ENCODE measurements around the gene NAP1L4. TPM values are rescaled to one million over a fixed set of nuclear protein-coding genes. Genes with fewer than 3 reads are reported as not detected.

The NAP1L4 gene
- polyA plus RNA-seq, 1 donor from 2014 or later = 199 TPM

DNA sequence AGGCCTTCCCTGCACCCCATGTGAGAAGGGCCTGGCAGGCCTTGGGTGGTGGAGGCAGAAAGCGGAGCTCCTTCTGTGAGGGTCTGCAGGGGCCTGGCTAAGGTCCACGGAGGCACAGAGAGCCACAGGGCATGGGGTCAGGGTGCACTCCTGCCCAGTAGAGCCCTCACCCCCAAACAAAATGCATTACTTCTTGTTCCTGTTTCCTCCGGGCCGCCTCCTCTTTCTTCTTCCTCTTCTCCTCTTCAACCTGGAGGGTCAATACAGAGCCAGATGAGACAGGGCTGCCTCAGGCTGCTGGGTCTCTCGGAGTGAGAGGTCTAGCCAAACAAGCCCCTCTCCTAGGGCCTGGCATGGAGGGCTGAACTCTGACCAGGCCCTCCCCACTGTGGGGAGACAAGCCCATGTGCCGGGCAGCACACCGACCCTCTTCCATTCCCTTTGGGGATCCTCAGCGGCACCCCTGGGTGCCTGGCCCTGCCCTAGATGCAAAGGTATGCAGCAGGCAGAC, 10.3 kb upstream of the NAP1L4 start:
- H3K27me3 ChIP-seq (ENCODE audit: insufficient read depth, low read depth, low read length) = no peaks in the 10 kb centered on the region
- H3K36me3 ChIP-seq (ENCODE audit: insufficient read depth, low read length) = no peaks in the 10 kb centered on the region
- H3F3A ChIP-seq (ENCODE audit: insufficient read depth, low read length, poor library complexity, severe bottlenecking) = no peaks in the 10 kb centered on the region
- H2AFZ ChIP-seq (ENCODE audit: low read depth, low read length) = no peak overlapping the region
- no peak overlapping the region for H3K4me3 ChIP-seq (ENCODE audit: low read length)
- H3K9me3 ChIP-seq (ENCODE audit: low read length) = no peaks in the 10 kb centered on the region
- H3K4me2 ChIP-seq (ENCODE audit: low read length) = no peak overlapping the region
- TF ChIP-seq, protein P1, sequence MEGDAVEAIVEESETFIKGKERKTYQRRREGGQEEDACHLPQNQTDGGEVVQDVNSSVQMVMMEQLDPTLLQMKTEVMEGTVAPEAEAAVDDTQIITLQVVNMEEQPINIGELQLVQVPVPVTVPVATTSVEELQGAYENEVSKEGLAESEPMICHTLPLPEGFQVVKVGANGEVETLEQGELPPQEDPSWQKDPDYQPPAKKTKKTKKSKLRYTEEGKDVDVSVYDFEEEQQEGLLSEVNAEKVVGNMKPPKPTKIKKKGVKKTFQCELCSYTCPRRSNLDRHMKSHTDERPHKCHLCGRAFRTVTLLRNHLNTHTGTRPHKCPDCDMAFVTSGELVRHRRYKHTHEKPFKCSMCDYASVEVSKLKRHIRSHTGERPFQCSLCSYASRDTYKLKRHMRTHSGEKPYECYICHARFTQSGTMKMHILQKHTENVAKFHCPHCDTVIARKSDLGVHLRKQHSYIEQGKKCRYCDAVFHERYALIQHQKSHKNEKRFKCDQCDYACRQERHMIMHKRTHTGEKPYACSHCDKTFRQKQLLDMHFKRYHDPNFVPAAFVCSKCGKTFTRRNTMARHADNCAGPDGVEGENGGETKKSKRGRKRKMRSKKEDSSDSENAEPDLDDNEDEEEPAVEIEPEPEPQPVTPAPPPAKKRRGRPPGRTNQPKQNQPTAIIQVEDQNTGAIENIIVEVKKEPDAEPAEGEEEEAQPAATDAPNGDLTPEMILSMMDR (IDR thresholded peaks at IDR 0.05; ENCODE audit: poor library complexity, severe bottlenecking) = no peak
- no peak for TF ChIP-seq EP300 (conservative IDR thresholded peaks at IDR 0.05; ENCODE audit: poor library complexity, severe bottlenecking)
- no peak for TF ChIP-seq RAD21 (conservative IDR thresholded peaks at IDR 0.05)
- TF ChIP-seq MXI1 (conservative IDR thresholded peaks at IDR 0.05; ENCODE audit: poor library complexity, severe bottlenecking) = no peak
- TF ChIP-seq TAF1 (IDR thresholded peaks at IDR 0.05; ENCODE audit: low read depth) = no peak
- no peak for TF ChIP-seq EZH2 (IDR thresholded peaks at IDR 0.05; ENCODE audit: borderline replicate concordance, insufficient read depth, low read length, poor library complexity, severe bottlenecking)
- TF ChIP-seq POLR2AphosphoS5 (IDR thresholded peaks at IDR 0.05) = no peak
- TF ChIP-seq, protein P2, sequence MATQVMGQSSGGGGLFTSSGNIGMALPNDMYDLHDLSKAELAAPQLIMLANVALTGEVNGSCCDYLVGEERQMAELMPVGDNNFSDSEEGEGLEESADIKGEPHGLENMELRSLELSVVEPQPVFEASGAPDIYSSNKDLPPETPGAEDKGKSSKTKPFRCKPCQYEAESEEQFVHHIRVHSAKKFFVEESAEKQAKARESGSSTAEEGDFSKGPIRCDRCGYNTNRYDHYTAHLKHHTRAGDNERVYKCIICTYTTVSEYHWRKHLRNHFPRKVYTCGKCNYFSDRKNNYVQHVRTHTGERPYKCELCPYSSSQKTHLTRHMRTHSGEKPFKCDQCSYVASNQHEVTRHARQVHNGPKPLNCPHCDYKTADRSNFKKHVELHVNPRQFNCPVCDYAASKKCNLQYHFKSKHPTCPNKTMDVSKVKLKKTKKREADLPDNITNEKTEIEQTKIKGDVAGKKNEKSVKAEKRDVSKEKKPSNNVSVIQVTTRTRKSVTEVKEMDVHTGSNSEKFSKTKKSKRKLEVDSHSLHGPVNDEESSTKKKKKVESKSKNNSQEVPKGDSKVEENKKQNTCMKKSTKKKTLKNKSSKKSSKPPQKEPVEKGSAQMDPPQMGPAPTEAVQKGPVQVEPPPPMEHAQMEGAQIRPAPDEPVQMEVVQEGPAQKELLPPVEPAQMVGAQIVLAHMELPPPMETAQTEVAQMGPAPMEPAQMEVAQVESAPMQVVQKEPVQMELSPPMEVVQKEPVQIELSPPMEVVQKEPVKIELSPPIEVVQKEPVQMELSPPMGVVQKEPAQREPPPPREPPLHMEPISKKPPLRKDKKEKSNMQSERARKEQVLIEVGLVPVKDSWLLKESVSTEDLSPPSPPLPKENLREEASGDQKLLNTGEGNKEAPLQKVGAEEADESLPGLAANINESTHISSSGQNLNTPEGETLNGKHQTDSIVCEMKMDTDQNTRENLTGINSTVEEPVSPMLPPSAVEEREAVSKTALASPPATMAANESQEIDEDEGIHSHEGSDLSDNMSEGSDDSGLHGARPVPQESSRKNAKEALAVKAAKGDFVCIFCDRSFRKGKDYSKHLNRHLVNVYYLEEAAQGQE (IDR thresholded peaks at IDR 0.05; ENCODE audit: borderline replicate concordance) = no peak
- TF ChIP-seq SMC3 (conservative IDR thresholded peaks at IDR 0.05; ENCODE audit: poor library complexity) = no peak
- H3K79me2 ChIP-seq (replicated peaks; ENCODE audit: insufficient read depth, low read length) = no peaks in the 10 kb centered on the region
- H3K9me2 ChIP-seq (ENCODE audit: insufficient read depth, low read length) = no peaks in the 10 kb centered on the region
- no peak overlapping the region for H3K27ac ChIP-seq (ENCODE audit: low read length)
- H4K20me1 ChIP-seq (ENCODE audit: insufficient read depth) = no peaks in the 10 kb centered on the region
- no peak overlapping the region for H3K9ac ChIP-seq (ENCODE audit: low read length)

DNA sequence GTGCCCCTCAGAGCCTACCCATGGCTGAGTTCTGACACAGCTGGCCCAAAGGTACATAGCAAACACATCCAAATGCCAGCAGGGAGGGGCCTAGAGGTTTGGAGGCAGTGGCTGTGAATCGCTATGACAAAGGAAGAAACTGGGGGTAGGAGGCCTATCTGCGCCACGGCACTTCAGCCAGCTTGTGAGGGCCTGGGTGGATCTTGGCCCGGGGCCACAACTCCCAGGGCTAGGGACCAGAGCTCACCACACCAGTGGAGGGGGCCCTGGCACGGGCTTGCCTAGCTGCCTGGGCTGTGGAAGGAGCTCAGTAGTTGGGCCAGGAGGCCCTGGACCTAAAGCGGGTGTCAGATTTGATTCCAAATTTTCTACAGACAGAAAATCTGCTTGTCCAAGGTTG, 9.4 kb upstream of the NAP1L4 start:
- H3K4me2 ChIP-seq (ENCODE audit: low read length) = no peak overlapping the region
- no peaks in the 10 kb centered on the region for H4K20me1 ChIP-seq (ENCODE audit: insufficient read depth)
- H3K27ac ChIP-seq (ENCODE audit: low read length) = no peak overlapping the region
- no peaks in the 10 kb centered on the region for H3K27me3 ChIP-seq (ENCODE audit: insufficient read depth, low read depth, low read length)
- TF ChIP-seq, protein P1 (IDR thresholded peaks at IDR 0.05; ENCODE audit: poor library complexity, severe bottlenecking) = no peak
- no peak for TF ChIP-seq SMC3 (conservative IDR thresholded peaks at IDR 0.05; ENCODE audit: poor library complexity)
- H2AFZ ChIP-seq (ENCODE audit: low read depth, low read length) = no peak overlapping the region
- H3K9me3 ChIP-seq (ENCODE audit: low read length) = no peaks in the 10 kb centered on the region
- H3K79me2 ChIP-seq (replicated peaks; ENCODE audit: insufficient read depth, low read length) = no peaks in the 10 kb centered on the region
- no peaks in the 10 kb centered on the region for H3K9me2 ChIP-seq (ENCODE audit: insufficient read depth, low read length)
- H3K36me3 ChIP-seq (ENCODE audit: insufficient read depth, low read length) = no peaks in the 10 kb centered on the region
- H3K4me3 ChIP-seq (ENCODE audit: low read length) = no peak overlapping the region
- H3F3A ChIP-seq (ENCODE audit: insufficient read depth, low read length, poor library complexity, severe bottlenecking) = no peaks in the 10 kb centered on the region
- no peak overlapping the region for H3K9ac ChIP-seq (ENCODE audit: low read length)

Measured in neural cell (in vitro differentiated cells).